Measurements from ENCODE around the gene DNAJC12.

The DNAJC12 gene

DNA sequence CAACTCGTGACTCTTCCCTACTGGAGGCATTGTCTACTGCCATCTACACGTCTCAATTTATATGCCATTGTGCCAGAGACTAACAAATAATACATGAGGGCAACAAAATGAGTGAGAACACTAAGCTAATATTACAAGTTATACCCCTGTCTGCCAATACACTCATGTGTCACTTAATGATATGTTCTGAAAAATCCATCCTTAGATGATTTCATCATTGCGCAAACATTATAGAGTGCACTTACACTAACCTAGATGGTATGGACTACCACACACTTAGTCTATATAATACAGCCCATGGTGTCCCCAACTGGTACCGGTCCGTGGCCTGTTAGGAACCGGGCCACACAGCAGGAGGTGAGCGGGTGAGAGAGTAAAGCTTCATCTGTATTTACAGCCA lies 77.7 kb downstream of the DNAJC12 start:
- DNase-seq = no peak

Measured in NCI-H1048 (cell line).